T-helper 2 cell treated with Interferon-gamma antibody and Interleukin-4, amounts not matched to agents 100 ng/mL and 5 ng/mL, for 36 hours (primary cell): ENCODE results near the gene PSMA3. TPM values are rescaled to one million over a fixed set of nuclear protein-coding genes. Genes with fewer than 3 reads are reported as not detected.

Source experiments
- intact Hi-C: fragments of 100-400 bp; cut with micrococcal nuclease; formaldehyde crosslinking; loops from one replicate; pipeline ENCODE4 v1.15.1; 2023
- total RNA-seq: library from RNA; stranded (reverse); gene quantifications from 2 replicates; pipeline ENCODE4 v1.2.3, GENCODE V29; 2022

Gene PSMA3
- total RNA-seq, 1 donor from 2014 or later = 354 TPM

DNA sequence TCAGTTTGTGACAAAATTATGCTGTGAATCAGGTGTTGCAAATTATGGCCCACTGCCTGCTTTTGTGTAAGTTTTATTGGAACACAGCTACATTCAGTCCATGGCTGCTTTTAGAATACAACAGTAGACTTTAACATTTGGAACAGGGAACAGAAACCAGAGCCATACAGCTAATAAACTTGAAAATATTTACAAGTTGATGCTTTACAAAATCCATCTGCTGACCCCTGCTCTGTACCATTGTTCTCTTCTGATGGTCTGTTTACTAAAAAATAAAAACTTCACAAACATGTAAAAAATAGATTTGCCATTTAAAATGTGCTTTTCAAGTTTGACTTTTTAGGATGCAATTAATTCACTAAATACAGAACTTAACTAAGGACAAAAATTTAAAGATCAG is 20.8 kb downstream of the PSMA3 start:
- intact Hi-C loops = no loop called here

DNA sequence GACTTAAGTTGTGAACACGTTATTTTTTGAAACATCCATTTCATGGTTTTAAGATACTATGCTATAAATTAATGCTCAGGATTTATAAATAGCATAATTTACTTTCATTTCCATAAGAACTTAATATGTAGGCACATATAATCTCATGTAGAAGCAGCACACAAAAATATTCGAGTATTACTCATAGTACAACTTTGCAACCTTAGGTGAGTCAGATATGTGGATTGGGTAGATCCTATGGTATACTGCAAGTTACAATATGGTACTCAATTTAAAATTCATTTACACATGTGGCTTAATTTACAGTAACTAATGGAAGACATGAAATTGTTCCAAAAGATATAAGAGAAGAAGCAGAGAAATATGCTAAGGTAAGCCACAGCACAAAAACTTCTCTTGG is 26.0 kb downstream of the PSMA3 start:
- intact Hi-C loops = no loop called here

DNA sequence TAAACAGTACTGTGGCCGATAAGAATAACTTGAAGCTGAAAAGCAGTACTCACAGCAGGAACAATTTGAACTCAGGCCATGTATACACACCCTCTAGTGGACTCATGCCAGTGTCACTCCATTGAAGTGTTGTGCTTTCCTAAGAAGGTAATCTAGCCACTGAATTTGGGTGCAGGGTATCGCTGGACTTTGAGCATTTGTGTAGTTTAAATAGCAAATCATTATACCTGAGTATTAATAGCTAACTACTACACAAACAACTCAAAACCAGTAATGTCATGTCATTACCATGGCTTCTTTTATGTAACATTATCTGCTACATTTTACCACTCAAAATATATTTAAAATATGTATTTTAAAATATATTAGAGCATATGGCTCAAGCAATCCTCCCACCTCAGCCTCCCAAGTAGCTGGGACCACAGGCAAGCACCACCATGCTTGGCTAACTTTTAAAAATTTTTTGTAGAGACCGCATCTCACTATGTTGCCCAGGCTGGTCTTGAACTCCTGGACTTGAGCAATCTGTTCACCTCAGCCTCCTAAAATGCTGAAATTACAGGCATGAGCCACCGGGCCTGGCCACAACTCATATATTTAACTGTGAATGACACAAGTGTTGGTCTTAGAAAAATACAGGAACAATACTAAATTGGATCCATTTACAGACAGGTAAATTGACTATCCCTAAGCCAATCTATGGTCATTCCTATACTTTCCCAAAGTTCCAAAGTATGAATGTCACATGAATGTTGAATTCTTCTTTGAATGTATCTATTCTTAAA is 28.1 kb downstream of the PSMA3 start:
- intact Hi-C loops = no loop called here

DNA sequence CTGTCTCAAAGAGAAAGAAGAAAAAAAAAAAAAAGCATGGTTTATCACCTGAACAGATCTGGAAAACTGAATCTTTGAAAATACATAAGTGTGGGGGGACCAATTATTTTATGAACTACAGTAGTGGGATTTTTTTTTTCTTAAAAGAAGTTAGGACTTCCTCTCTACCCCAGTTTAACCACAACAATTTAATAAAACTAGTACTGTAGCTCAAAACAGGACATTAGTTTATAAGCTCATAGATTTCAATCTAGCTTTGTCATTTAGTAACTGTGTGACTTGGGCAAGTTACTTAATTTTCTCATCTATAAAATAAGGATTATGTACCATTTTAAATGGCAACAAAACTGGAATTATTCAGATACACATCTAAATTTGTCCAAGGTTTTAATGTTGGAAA is 30.2 kb downstream of the PSMA3 start:
- intact Hi-C loops = no loop called here

DNA sequence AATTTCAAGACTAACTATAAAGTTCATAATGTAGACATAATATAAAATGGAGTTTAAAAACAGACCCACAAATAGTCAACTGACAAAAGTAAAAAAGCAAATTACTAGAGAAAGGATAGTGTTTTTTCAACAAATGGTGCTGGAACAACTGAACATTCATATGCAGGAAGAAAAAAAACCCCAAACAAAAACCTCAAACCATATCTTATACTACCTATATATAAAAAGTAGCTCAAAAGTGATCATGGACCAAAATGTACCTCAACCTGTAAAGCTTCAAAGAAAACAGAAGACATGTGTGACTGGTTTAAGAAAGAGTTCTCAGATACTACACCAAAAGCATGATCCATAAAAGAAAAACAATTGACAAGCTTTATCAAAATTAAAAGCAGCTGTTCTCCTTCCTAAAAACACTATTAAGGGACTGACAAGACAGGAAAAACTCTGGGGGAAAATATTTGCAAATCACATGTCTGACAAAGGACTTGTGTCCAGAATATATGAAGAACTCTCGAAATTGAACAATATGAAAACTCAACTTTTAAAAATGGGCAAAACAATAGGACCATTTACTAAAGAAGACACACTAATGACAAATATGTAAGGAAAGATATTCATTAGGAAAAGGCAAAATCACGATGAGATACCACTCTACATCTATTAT is 31.0 kb downstream of the PSMA3 start:
- intact Hi-C loops = no loop called here

DNA sequence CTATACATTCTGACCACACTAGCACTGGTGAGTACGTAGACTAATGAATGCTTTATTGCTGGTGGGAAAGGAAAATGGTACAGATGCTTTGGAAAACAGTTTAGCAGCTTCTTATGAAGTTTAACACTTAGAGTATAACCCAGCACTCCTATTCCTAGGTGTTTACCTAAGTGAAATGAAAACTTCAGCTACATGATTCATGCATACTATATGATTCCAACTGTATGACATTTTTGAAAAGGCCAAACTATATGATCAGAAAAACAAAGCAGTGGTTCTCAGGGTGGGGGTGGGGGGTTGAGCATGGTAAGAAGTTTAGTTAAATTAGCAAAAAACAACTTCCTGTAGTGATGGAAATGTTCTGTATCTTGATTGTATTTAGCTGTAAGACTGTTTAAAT is 31.6 kb downstream of the PSMA3 start:
- intact Hi-C loops = no loop called here

DNA sequence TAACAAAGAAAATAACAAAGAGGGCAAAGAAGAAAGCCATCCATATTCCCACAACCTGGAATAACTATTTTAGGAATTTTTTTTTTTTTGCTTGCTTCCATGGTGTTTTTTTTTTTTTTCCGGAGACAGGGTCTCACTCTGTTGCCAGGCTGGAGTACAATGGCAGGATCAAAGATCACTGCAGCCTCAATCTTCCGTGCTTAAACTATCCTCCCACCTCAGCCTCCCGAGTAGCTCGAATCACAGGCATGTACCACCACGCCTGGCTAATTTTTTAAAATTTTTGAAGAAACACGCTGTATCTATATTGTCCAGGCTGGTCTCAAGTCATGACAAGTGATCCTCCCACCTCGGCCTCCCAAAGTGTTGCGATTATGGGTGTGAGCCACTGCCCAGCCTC is 33.5 kb downstream of the PSMA3 start:
- intact Hi-C loops = no loop called here

DNA sequence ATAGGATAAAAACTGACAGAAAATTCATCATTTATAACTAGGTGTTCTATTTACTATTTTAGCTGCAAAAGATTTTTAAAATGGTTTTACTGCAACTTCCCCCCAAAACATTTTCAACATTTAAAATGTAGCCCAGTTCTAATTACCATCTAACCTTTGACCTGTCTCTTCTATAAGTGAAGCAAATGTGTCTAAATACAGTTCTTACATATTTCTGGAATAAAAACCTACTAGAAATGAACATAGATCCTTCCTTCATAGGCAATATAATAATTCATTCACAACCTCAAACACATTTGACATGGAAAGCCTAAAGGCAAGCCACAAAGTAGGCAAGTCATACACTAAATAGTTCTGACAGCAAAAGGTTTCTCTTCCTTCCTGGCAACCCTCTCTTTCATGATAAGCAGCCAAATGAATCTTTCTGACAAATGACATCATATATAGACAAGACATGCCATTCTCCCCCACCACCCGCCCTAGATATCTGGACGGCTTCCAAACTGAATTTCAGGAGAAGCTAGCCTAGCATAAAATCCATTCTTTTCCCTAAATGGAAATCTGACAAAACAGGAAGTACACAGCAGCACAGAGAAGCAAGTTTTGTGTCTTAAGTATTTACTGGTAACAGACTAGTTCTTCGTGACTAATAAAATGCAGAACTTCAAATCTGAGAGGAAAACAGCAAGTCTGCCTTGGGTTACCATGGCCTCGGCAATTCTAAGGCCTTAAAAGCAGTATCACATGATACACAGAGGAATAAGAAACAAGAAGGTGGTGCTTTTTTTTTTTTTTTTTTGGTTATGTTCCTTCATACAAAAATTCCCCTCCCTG is 36.5 kb downstream of the PSMA3 start:
- intact Hi-C loops = loop anchor here (1.0 to 2.0 kb wide), 2 partner anchors 14 to 17 kb away; partner anchors contain the start of gene ARID4A

DNA sequence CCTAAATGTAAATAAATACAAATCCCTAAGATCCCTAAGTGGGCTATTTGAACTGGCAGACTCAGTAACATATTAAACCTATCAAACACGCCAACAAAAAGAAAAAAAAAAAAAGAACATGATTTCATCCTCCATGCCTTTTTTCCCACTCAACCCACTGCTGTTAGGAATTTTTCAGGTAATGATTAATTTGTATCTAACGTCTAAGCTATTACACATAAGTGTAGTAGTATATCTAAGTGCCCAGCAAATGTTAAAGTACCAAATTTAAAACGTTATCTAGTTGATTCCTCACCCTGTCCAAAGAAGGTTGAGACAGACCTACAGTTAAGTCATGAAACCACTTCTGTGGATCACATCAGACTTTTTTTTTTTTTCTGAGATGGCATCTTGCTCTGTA is 37.3 kb downstream of the PSMA3 start:
- intact Hi-C loops = loop anchor here (1.0 to 2.0 kb wide), 2 partner anchors 15 to 16 kb away; partner anchors contain the start of gene ARID4A

DNA sequence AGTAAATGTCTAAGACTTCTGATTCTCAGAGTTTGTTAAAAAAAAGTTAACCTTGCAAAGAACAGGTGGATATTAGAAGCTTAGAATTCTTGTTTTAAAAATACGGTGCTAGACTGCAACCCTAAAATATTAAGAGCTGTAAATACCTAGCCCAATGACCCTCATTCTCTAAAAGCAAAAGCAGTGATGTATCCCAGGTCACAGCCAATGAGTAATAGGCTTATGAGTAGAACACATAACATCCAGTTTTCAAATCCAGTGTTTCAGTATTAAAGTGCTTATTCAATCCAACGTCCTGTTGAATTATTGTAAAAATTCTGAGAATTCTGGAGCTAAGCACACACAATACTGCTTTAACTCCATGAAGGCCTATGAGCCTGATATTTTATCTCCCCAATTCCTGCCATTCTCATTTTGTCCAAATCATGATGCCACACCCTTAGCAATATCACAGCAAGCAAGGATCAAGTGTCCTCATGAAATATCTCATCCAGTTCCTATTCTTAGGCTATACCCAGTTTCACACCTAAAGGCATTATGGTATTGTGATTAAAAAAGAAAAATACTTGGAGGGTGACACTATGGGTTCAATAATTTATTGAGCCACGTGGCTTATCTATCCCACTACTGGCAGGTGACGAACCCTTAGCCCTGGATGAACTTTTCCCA is 38.4 kb downstream of the PSMA3 start:
- intact Hi-C loops = no loop called here

DNA sequence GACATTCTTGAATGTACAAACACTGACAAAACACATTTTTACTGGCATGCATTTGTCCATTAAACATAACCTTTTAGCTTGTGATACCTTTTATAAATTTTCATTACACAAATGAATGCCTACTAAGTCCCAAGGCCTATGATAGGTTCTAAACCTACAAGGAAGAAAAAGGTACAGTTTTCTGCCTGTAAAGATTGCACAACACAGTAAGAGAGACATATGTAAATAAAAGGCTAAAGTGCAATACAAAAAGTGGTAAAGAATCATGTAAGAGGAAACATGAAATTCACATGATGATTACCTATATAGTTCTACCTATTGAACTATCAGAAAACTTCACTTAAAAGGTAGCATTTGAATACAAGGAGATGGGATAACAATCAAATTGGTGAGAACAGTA is 39.1 kb downstream of the PSMA3 start:
- intact Hi-C loops = no loop called here

DNA sequence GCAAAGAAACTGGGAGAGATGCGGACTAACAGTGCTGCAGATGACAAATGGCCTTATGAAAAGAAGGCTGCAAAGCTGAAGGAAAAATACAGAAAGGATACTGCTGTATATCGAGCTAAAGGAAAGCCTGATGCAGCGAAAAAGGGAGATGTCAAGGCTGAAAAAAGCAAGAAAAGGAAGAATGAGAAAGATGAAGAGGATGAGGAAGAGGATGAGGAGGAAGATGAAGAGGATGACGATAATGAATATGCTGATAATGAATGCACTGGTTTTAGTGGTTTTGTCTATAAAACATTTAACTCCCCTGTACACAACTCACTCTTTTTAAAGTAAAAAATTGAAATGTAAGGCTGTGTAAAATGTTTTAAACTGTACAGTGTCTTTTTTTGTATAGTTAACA is 40.5 kb downstream of the PSMA3 start:
- intact Hi-C loops = no loop called here

DNA sequence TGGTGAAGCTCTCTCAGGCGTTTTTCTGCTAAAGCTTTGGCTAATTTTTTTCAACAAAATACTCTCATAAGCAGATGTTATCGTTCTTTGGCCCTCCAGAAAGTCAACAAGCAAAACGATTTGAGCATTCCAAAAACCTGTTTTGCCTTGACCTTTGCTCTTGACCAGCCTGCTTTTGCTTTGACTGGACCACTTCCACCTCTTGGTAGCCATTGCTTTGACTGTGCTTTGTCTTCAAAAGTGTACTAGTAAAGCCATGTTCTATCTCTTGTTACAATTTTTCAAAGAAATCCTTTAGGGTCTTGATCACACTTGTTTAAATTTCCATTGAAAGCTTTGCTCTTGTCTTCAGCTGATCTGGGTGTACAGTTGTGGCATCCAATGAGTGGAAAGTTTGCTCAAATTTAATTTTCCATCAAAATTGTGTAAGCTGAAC is 43.0 kb downstream of the PSMA3 start:
- intact Hi-C loops = no loop called here

DNA sequence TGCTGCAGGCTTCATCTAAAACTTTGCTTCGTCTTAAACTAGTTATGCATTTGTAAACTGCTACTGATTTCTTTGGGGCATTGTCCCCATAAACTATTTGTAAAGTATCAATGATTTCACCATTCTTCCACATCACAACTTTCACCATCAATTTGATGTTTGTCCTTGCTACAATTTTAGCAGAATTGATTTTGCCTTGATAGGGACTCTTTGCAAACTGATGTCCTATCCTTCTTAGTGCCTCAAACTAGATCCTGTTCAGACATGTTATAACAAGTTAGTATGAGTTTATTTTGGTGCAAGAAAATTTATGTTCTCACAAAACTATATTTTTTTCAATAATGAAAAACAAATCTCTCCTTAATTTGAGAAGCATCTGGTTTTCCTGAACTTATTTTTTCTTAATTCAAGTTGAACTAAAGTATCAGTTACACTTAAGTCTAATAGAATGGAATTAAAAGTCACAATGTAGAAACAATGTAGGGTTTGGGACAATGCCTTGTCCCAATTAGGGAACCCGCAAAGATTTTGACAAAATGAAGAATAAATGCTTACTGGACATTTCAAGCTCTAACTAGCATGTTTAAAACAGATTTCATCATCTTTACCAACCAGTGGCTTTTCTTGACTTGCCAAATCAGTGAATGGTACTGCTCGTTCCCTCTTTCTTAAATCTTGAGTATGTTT is 43.6 kb downstream of the PSMA3 start:
- intact Hi-C loops = no loop called here

DNA sequence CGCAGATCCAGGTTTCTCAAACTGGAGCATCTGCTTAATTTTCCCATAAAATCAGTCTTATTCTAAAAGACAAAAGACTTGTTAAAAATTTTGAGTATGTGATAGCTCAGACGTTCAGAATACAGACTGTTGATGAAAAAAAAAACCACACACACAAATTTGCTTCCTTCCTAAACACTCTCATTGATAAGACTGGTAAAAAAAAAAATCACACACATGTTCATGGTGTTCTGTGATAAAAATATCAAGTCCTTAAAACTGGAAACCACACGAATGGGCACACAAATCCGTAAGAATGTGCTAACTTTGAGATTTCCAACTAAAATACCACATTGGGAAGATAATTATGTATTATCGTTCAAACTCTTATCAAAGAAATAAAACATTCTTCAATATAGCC is 47.0 kb downstream of the PSMA3 start:
- intact Hi-C loops = no loop called here

DNA sequence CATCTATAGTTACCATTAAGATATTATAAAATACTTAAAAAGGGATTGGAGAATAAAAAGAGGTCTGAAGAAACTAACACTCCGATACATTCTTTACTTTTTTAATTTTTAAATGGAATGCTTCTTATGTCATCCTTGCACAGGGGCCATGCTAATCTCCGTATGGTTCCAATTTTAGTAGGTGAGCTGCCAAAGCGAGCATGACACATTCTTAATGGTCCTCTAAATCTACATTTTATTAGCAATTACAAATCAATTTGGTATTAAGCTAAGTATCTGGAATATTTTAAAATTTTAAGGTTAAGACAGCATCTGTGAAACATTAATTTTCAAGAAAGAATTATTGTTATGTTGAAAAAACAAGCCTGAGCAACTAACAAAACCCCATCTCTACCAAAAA is 47.5 kb downstream of the PSMA3 start:
- intact Hi-C loops = no loop called here

DNA sequence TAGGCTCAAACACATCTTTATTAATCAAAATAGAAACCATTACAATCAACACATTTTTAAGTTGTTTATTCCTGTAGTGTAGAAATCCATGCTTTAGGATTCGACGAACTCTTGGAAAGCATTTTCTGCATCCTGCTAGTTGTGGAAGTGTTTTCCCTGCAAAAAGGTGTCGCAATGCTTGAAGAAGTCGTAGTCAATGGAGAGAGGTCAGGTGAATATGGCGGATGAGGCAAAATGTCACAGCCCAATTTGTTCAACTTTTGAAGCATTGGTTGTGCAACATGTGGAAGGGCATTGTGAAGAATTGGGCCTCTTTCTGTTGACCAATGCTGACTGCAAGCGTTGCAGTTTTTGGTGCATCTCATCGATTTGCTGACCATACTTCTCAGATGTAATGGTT is 49.6 kb downstream of the PSMA3 start:
- intact Hi-C loops = no loop called here

DNA sequence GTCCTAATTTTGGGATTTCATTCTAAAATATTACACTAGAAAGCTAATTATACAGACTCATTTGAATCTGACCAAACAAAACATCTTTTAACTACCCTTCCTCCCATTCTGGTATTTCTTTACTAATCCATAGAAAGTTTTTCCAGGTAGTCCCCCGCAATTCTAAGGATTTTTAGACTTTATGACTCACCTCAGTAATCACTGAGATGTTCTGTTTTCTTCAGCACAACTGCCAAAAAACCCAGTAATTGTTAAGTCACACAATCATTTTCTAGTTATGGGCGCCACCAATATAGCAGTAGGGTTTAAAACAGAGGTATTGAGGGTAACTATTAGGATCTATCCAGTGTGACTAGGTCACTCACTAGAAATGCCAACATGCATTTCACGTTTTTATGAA is 52.1 kb downstream of the PSMA3 start:
- intact Hi-C loops = loop anchor here (5.0 kb wide), 1 partner anchor 1186 kb away; the partner anchor contains the start of genes JKAMP and L3HYPDH

DNA sequence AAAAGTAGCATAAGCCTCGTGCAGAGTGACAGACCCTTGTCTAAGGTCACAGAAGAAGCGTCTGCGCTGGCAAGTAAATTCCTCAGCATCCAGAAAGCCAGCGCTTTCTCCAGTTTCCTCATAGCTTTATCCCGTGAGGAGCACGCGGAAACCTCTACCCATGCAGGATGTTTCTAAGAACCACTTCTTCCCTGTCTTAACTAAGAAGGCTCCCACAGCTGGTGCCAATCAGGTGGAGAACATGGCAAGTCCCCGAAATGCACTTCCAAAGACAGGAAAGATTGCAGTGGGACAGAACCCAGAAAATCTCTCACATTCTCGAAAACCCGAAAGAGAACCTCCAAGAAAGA is 52.7 kb downstream of the PSMA3 start:
- intact Hi-C loops = loop anchor here (5.0 kb wide), 1 partner anchor 1185 kb away; the partner anchor contains the start of genes JKAMP and L3HYPDH

DNA sequence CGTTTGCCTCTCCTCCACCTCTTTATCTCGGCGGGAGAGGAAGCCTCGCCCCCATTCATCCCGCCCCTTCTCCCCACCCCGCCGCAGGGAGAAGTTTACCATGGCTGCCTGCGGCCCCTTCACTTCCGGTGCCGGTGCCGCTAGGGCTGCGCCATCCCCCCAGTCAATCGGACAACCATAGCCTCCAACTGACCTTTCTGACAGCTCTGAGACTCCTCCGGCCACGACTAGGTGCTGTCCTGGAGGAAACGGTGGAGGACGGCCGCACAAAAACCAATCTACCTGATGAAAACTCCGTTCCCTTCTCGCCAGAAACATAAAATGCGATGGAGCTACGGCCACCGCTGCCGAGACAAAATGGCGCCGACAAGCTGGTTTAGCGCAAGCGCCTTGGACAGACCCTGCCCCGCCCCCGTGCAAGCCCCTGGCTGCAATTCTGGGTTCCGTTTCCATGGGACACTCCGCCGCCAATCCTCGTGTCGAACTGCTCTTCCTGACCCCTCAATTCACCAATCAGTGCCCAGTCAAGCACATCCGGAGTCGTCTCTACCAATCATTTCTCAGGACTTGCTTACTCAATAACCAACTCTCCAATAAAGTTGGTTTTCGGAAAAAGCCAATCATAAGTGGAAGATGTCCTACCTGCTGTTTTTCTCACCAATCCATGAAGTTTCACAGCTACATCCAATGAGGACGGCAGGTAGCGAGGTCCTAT is 53.3 kb downstream of the PSMA3 start:
- intact Hi-C loops = loop anchor here (1.0 to 5.0 kb wide), 6 partner anchors 17 to 1184 kb away; partner anchors contain the start of genes JKAMP, KIAA0586, L3HYPDH and PSMA3
